ENCODE data around the gene LRRC55.

The LRRC55 gene

DNA sequence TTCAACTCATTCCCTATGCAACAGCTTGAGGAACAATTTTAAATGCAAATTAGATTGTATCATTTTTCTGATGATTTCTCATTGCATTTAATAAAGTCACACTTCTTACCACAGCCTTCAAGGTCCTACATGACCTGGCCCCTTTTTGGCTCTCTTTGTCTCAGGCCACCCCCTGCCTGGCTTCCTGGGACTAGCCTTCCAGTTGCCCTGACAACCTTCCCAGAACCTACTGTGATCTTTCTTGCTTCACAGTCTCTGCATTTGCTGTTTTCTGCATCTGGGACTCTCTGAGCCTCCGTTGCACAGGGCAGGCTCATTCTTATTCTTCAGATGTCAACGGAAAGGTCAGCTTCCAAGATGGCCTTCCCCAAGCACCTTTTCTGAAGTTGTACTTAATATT is 42.4 kb downstream of the LRRC55 start (continued):
- TF ChIP-seq, protein P1, sequence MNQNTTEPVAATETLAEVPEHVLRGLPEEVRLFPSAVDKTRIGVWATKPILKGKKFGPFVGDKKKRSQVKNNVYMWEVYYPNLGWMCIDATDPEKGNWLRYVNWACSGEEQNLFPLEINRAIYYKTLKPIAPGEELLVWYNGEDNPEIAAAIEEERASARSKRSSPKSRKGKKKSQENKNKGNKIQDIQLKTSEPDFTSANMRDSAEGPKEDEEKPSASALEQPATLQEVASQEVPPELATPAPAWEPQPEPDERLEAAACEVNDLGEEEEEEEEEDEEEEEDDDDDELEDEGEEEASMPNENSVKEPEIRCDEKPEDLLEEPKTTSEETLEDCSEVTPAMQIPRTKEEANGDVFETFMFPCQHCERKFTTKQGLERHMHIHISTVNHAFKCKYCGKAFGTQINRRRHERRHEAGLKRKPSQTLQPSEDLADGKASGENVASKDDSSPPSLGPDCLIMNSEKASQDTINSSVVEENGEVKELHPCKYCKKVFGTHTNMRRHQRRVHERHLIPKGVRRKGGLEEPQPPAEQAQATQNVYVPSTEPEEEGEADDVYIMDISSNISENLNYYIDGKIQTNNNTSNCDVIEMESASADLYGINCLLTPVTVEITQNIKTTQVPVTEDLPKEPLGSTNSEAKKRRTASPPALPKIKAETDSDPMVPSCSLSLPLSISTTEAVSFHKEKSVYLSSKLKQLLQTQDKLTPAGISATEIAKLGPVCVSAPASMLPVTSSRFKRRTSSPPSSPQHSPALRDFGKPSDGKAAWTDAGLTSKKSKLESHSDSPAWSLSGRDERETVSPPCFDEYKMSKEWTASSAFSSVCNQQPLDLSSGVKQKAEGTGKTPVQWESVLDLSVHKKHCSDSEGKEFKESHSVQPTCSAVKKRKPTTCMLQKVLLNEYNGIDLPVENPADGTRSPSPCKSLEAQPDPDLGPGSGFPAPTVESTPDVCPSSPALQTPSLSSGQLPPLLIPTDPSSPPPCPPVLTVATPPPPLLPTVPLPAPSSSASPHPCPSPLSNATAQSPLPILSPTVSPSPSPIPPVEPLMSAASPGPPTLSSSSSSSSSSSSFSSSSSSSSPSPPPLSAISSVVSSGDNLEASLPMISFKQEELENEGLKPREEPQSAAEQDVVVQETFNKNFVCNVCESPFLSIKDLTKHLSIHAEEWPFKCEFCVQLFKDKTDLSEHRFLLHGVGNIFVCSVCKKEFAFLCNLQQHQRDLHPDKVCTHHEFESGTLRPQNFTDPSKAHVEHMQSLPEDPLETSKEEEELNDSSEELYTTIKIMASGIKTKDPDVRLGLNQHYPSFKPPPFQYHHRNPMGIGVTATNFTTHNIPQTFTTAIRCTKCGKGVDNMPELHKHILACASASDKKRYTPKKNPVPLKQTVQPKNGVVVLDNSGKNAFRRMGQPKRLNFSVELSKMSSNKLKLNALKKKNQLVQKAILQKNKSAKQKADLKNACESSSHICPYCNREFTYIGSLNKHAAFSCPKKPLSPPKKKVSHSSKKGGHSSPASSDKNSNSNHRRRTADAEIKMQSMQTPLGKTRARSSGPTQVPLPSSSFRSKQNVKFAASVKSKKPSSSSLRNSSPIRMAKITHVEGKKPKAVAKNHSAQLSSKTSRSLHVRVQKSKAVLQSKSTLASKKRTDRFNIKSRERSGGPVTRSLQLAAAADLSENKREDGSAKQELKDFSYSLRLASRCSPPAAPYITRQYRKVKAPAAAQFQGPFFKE (tag by site-specific recombination; IDR thresholded peaks at IDR 0.05; ENCODE audit: borderline replicate concordance) = no peak
- TF ChIP-seq ZNF248 (tag by site-specific recombination; IDR thresholded peaks at IDR 0.05) = no peak
- TF ChIP-seq ZNF571 (tag by site-specific recombination; IDR thresholded peaks at IDR 0.05) = no peak
- TF ChIP-seq ZBTB7A (tag by site-specific recombination; IDR thresholded peaks at IDR 0.05; ENCODE audit: low read depth) = no peak

DNA sequence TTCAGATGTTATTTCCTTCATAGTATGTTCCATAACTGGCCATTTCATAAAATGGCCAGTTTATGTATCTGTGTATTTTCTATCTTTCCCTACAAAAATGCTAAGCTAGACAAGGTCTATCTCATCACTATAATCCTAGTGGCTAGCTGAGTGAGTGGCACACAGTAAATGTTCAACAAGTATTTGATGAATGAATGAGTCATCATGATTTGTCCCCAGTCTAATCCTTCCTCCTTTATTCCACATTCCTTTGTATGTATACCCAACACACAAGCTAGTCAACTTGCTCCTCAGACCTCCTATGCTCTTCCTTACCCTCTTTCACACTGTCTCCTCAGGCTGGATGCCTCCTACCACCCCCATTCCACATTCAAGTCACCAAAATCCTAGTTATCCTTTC is 42.8 kb downstream of the LRRC55 start:
- no peaks in the 10 kb centered on the region for H3K9me3 ChIP-seq (ENCODE audit: control insufficient read depth, insufficient read depth, low read depth, low read length)
- TF ChIP-seq MEIS1 (CRISPR knock-in tag; IDR thresholded peaks at IDR 0.05; ENCODE audit: borderline replicate concordance) (peak; percentile 62; the same call in 1 of the 2 replicates), ZNF624 (tag by site-specific recombination; IDR thresholded peaks at IDR 0.05) (no peak), SCRT2 (tag by site-specific recombination; IDR thresholded peaks at IDR 0.05) (0 out of 2 replicates have a peak, but pooled peaks have one; percentile 12)
- H3K36me3 ChIP-seq (ENCODE audit: control insufficient read depth in 2 of 2, insufficient read depth in 1 of 2, low read length in 2 of 2) = no peaks in the 10 kb centered on the region
- CTCF ChIA-PET = interaction anchor here (1.0 to 4.0 kb wide), 2 partner anchors 25 to 234 kb away, joined by 4 to 19 read pairs; no protein-coding TSS in a partner anchor
- no peak overlapping the region for H3K4me3 ChIP-seq (ENCODE audit: low read depth, low read length)
- H3K27ac ChIP-seq (ENCODE audit: extremely low read depth, low read depth, low read length) = no peak overlapping the region
- POLR2A ChIA-PET = no interaction called here
- no peaks in the 10 kb centered on the region for H3K4me1 ChIP-seq (ENCODE audit: control insufficient read depth, insufficient read depth, low read length)

- Histone ChIP-seq H3K9me3 (ENCODE audit: control insufficient read depth, insufficient read depth, low read depth, low read length) (no peaks in the 10 kb centered on the region), H3K4me1 (ENCODE audit: control insufficient read depth, insufficient read depth, low read length) (no peaks in the 10 kb centered on the region), H3K36me3 (ENCODE audit: control insufficient read depth in 2 of 2, insufficient read depth in 1 of 2, low read length in 2 of 2) (no peaks in the 10 kb centered on the region), H3K4me3 (ENCODE audit: low read depth, low read length) (no peak overlapping the region), H3K27ac (ENCODE audit: extremely low read depth, low read depth, low read length) (no peak overlapping the region)
- TF ChIP-seq ZNF600 (tag by site-specific recombination; IDR thresholded peaks at IDR 0.05) (no peak), ZNF548 (tag by site-specific recombination; IDR thresholded peaks at IDR 0.05) (no peak), IKZF3 (tag by site-specific recombination; IDR thresholded peaks at IDR 0.05) (no peak), ZNF660 (tag by site-specific recombination; IDR thresholded peaks at IDR 0.05) (no peak), HOXA7 (CRISPR knock-in tag; IDR thresholded peaks at IDR 0.05; ENCODE audit: borderline replicate concordance) (no peak), OVOL3 (tag by site-specific recombination; IDR thresholded peaks at IDR 0.05) (no peak), ZNF558 (tag by site-specific recombination; IDR thresholded peaks at IDR 0.05) (no peak), ZFP41 (tag by site-specific recombination; IDR thresholded peaks at IDR 0.05; ENCODE audit: borderline replicate concordance) (no peak)
- TF ChIP-seq, protein P2, sequence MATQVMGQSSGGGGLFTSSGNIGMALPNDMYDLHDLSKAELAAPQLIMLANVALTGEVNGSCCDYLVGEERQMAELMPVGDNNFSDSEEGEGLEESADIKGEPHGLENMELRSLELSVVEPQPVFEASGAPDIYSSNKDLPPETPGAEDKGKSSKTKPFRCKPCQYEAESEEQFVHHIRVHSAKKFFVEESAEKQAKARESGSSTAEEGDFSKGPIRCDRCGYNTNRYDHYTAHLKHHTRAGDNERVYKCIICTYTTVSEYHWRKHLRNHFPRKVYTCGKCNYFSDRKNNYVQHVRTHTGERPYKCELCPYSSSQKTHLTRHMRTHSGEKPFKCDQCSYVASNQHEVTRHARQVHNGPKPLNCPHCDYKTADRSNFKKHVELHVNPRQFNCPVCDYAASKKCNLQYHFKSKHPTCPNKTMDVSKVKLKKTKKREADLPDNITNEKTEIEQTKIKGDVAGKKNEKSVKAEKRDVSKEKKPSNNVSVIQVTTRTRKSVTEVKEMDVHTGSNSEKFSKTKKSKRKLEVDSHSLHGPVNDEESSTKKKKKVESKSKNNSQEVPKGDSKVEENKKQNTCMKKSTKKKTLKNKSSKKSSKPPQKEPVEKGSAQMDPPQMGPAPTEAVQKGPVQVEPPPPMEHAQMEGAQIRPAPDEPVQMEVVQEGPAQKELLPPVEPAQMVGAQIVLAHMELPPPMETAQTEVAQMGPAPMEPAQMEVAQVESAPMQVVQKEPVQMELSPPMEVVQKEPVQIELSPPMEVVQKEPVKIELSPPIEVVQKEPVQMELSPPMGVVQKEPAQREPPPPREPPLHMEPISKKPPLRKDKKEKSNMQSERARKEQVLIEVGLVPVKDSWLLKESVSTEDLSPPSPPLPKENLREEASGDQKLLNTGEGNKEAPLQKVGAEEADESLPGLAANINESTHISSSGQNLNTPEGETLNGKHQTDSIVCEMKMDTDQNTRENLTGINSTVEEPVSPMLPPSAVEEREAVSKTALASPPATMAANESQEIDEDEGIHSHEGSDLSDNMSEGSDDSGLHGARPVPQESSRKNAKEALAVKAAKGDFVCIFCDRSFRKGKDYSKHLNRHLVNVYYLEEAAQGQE (tag by site-specific recombination; IDR thresholded peaks at IDR 0.05) = no peak
- TF ChIP-seq, protein P3, sequence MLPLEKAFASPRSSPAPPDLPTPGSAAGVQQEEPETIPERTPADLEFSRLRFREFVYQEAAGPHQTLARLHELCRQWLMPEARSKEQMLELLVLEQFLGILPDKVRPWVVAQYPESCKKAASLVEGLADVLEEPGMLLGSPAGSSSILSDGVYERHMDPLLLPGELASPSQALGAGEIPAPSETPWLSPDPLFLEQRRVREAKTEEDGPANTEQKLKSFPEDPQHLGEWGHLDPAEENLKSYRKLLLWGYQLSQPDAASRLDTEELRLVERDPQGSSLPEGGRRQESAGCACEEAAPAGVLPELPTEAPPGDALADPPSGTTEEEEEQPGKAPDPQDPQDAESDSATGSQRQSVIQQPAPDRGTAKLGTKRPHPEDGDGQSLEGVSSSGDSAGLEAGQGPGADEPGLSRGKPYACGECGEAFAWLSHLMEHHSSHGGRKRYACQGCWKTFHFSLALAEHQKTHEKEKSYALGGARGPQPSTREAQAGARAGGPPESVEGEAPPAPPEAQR (tag by site-specific recombination; IDR thresholded peaks at IDR 0.05) = no peak
- ChIA-PET CTCF (interaction anchor here (1.0 kb wide), 1 partner anchor 150 kb away, joined by 4 read pairs; no protein-coding TSS in a partner anchor), POLR2A (no interaction called here)
These were observed 46.8 kb downstream of the LRRC55 start for GRCh38 chr11:57228600-57228999.
